ENCODE results near the gene COL2A1. TPM values are rescaled to one million over a fixed set of nuclear protein-coding genes. Genes with fewer than 3 reads are reported as not detected.

COL2A1 gene
- total RNA-seq, 1 donor from 2014 or later: 69.1 TPM

- Histone ChIP-seq H3K9ac (no peak overlapping the region), H3K4me1 (no peaks in the 10 kb centered on the region), H3K27ac (no peak overlapping the region), H2AFZ (replicated peaks) (no peak overlapping the region), H3K36me3 (no peaks in the 10 kb centered on the region), H3K79me2 (ENCODE audit: low read depth) (no peaks in the 10 kb centered on the region), H3K4me2 (no peak overlapping the region), H3K27me3 (no peaks in the 10 kb centered on the region), H3F3A (ENCODE audit: low read depth) (no peaks in the 10 kb centered on the region), H3K4me3 (no peak overlapping the region), H4K20me1 (ENCODE audit: low read depth) (no peaks in the 10 kb centered on the region), H3K9me3 (ENCODE audit: low read depth) (no peaks in the 10 kb centered on the region)
- Mint-ChIP-seq H3K27me3 (ENCODE audit: insufficient read depth, low read depth) (peaks cover 5% of the 10 kb centered on the region), H3K4me1 (no peaks in the 10 kb centered on the region), H3K36me3 (peaks cover 30% of the 10 kb centered on the region), H3K27ac (no peak overlapping the region), H3K9me3 (no peaks in the 10 kb centered on the region), H3K4me3 (no peak overlapping the region)
- TF ChIP-seq EZH2phosphoT487 (IDR thresholded peaks at IDR 0.05) (no peak), EZH2 (IDR thresholded peaks at IDR 0.05) (no peak), CTCF (IDR thresholded peaks at IDR 0.05) (no peak)
- DNase-seq (ENCODE audit: low spot score): no peak
Observed at GRCh38 chr12:47981496-47982260, 22.6 kb downstream of the COL2A1 start.

- Histone ChIP-seq H3K9ac (no peak overlapping the region), H3K79me2 (ENCODE audit: low read depth) (no peaks in the 10 kb centered on the region), H3K4me3 (no peak overlapping the region), H3F3A (ENCODE audit: low read depth) (no peaks in the 10 kb centered on the region), H3K4me1 (no peaks in the 10 kb centered on the region), H3K27me3 (no peaks in the 10 kb centered on the region), H3K9me3 (ENCODE audit: low read depth) (no peaks in the 10 kb centered on the region), H3K36me3 (no peaks in the 10 kb centered on the region), H3K27ac (no peak overlapping the region), H3K4me2 (no peak overlapping the region), H2AFZ (replicated peaks) (no peak overlapping the region), H4K20me1 (ENCODE audit: low read depth) (no peaks in the 10 kb centered on the region)
- H3K4me3 Mint-ChIP-seq: no peak overlapping the region
- TF ChIP-seq EZH2 (IDR thresholded peaks at IDR 0.05) (no peak), EZH2phosphoT487 (IDR thresholded peaks at IDR 0.05) (no peak), CTCF (IDR thresholded peaks at IDR 0.05) (no peak)
- no peaks in the 10 kb centered on the region for H3K4me1 Mint-ChIP-seq
- H3K36me3 Mint-ChIP-seq: peaks cover 31% of the 10 kb centered on the region
- no peak for DNase-seq (ENCODE audit: low spot score)
- peaks cover 5% of the 10 kb centered on the region for H3K27me3 Mint-ChIP-seq (ENCODE audit: insufficient read depth, low read depth)
- no peaks in the 10 kb centered on the region for H3K9me3 Mint-ChIP-seq
- no peak overlapping the region for H3K27ac Mint-ChIP-seq
Observed at GRCh38 chr12:47980779-47981495, 23.3 kb downstream of the COL2A1 start.

- H3K36me3 ChIP-seq: no peaks in the 10 kb centered on the region
- H3K27me3 Mint-ChIP-seq (ENCODE audit: insufficient read depth, low read depth): peaks cover 4% of the 10 kb centered on the region
- H3K27ac ChIP-seq: no peak overlapping the region
- no peak overlapping the region for H3K4me2 ChIP-seq
- H3K79me2 ChIP-seq (ENCODE audit: low read depth): no peaks in the 10 kb centered on the region
- no peaks in the 10 kb centered on the region for H3K27me3 ChIP-seq
- no peaks in the 10 kb centered on the region for H3F3A ChIP-seq (ENCODE audit: low read depth)
- H3K4me1 ChIP-seq: no peaks in the 10 kb centered on the region
- no peak overlapping the region for H3K27ac Mint-ChIP-seq
- H2AFZ ChIP-seq (replicated peaks): no peak overlapping the region
- H4K20me1 ChIP-seq (ENCODE audit: low read depth): no peaks in the 10 kb centered on the region
- no peaks in the 10 kb centered on the region for H3K9me3 Mint-ChIP-seq
- DNase-seq (ENCODE audit: low spot score): no peak
- H3K9ac ChIP-seq: no peak overlapping the region
- H3K4me3 ChIP-seq: no peak overlapping the region
- TF ChIP-seq EZH2 (IDR thresholded peaks at IDR 0.05) (no peak), EZH2phosphoT487 (IDR thresholded peaks at IDR 0.05) (no peak), CTCF (IDR thresholded peaks at IDR 0.05) (no peak)
- peaks cover 31% of the 10 kb centered on the region for H3K36me3 Mint-ChIP-seq
- no peaks in the 10 kb centered on the region for H3K9me3 ChIP-seq (ENCODE audit: low read depth)
- H3K4me3 Mint-ChIP-seq: no peak overlapping the region
- no peaks in the 10 kb centered on the region for H3K4me1 Mint-ChIP-seq
Observed at GRCh38 chr12:47980197-47980596, 24.1 kb downstream of the COL2A1 start.

All from neural progenitor cell (in vitro differentiated cells).